GM12891 (cell line): ENCODE measurements around the gene NBAS.

Source experiments
- POLR2A ChIP-seq: IDR thresholded peaks from 2 replicates; pipeline ENCODE4 v1.6.1; 2011; ENCODE audit warnings: low read depth, low read length, control low read depth
- POLR2AphosphoS5 ChIP-seq: IDR thresholded peaks from 2 replicates; pipeline ENCODE4 v1.6.1; 2011; ENCODE audit warnings: low read depth, low read length, control low read depth
- POU2F2 ChIP-seq: IDR thresholded peaks from 2 replicates; pipeline ENCODE4 v1.6.1; 2011; ENCODE audit warnings: low read depth, mild to moderate bottlenecking, control low read depth, low read length, moderate library complexity
- SPI1 ChIP-seq: IDR thresholded peaks from 2 replicates; pipeline ENCODE4 v1.6.1; 2011; ENCODE audit warnings: low read depth, low read length, control low read depth
- TAF1 ChIP-seq: IDR thresholded peaks from 2 replicates; pipeline ENCODE4 v1.6.1; 2011; ENCODE audit warnings: low read depth, low read length, control low read depth

GRCh38 chr2:15446961-15447360 lies 114.2 kb downstream of the NBAS start:
- TF ChIP-seq POLR2AphosphoS5 (no peak), POLR2A (no peak), POU2F2 (no peak), TAF1 (no peak), SPI1 (no peak)
